IMR-90 (cell line): ENCODE data around the gene P4HA3.

ENCODE experiments used
- CEBPB ChIP-seq: IDR thresholded peaks from 2 replicates; pipeline ENCODE4 v1.6.1; 2012; ENCODE audit warnings: low read depth, low read length, improper control_type of control experiment
- FOS ChIP-seq: fragments of 150-350 bp; IDR thresholded peaks from 2 replicates; pipeline ENCODE4 v1.6.1; 2016; ENCODE audit warnings: low read depth, low read length
- POLR2A ChIP-seq: IDR thresholded peaks from 2 replicates; pipeline ENCODE4 v1.6.1; 2012; ENCODE audit warnings: mild to moderate bottlenecking, low read depth, low read length
- RAD21 ChIP-seq: IDR thresholded peaks from 2 replicates; pipeline ENCODE4 v1.6.1; 2012; ENCODE audit warnings: low read length, improper control_type of control experiment
- RCOR1 ChIP-seq: IDR thresholded peaks from 2 replicates; pipeline ENCODE4 v1.6.1; 2012; ENCODE audit warnings: mild to moderate bottlenecking, low read length, improper control_type of control experiment; ENCODE audit not compliant: insufficient replicate concordance
- RFX5 ChIP-seq: IDR thresholded peaks from 2 replicates; pipeline ENCODE4 v1.8.0; 2012; ENCODE audit warnings: low read depth, mild to moderate bottlenecking, low read length, moderate library complexity
- TF ChIP-seq, protein P1 (sequence below): conservative IDR thresholded peaks from 2 replicates; pipeline ENCODE4 v1.5.1; 2012; ENCODE audit warnings: mild to moderate bottlenecking, low read depth, low read length, improper control_type of control experiment
- TF ChIP-seq, protein P2 (sequence below): fragments of 150-350 bp; IDR thresholded peaks from 2 replicates; pipeline ENCODE4 v1.6.1; 2016; ENCODE audit warnings: low read depth, mild to moderate bottlenecking, low read length, moderate library complexity, borderline replicate concordance
- TF ChIP-seq, protein P3 (sequence below): fragments of 150-350 bp; IDR thresholded peaks from 2 replicates; pipeline ENCODE4 v1.6.1; 2017; ENCODE audit warnings: mild to moderate bottlenecking, antibody characterized with exemption, low read length, low read depth

DNA sequence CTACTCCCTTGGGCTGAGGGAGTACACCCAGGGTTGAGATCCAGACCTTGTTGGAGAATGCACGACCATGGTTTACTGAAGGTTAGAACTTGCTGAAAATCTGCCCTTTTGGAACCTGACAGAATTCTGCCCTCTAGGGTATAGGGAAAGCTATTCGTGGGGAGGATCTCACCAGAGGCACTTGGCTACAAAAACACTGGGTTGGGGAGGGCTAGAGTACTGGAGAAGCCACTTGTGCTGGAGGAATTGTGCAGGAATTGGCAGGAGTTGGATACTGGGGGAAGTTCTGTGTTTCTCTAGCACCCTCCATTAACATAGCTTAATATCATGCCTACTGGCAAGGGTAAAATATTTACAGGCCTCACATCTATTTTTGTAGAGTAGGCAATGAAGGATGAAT, 84.5 kb downstream of the P4HA3 start:
- TF ChIP-seq, protein P1, sequence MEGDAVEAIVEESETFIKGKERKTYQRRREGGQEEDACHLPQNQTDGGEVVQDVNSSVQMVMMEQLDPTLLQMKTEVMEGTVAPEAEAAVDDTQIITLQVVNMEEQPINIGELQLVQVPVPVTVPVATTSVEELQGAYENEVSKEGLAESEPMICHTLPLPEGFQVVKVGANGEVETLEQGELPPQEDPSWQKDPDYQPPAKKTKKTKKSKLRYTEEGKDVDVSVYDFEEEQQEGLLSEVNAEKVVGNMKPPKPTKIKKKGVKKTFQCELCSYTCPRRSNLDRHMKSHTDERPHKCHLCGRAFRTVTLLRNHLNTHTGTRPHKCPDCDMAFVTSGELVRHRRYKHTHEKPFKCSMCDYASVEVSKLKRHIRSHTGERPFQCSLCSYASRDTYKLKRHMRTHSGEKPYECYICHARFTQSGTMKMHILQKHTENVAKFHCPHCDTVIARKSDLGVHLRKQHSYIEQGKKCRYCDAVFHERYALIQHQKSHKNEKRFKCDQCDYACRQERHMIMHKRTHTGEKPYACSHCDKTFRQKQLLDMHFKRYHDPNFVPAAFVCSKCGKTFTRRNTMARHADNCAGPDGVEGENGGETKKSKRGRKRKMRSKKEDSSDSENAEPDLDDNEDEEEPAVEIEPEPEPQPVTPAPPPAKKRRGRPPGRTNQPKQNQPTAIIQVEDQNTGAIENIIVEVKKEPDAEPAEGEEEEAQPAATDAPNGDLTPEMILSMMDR: no peak
- TF ChIP-seq POLR2A (no peak), CEBPB (no peak), FOS (no peak), RAD21 (no peak), RCOR1 (no peak), RFX5 (no peak)
- TF ChIP-seq, protein P2, sequence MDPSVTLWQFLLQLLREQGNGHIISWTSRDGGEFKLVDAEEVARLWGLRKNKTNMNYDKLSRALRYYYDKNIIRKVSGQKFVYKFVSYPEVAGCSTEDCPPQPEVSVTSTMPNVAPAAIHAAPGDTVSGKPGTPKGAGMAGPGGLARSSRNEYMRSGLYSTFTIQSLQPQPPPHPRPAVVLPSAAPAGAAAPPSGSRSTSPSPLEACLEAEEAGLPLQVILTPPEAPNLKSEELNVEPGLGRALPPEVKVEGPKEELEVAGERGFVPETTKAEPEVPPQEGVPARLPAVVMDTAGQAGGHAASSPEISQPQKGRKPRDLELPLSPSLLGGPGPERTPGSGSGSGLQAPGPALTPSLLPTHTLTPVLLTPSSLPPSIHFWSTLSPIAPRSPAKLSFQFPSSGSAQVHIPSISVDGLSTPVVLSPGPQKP: no peak
- TF ChIP-seq, protein P3, sequence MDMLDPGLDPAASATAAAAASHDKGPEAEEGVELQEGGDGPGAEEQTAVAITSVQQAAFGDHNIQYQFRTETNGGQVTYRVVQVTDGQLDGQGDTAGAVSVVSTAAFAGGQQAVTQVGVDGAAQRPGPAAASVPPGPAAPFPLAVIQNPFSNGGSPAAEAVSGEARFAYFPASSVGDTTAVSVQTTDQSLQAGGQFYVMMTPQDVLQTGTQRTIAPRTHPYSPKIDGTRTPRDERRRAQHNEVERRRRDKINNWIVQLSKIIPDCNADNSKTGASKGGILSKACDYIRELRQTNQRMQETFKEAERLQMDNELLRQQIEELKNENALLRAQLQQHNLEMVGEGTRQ: no peak
